HG03571 (cell line): ENCODE measurements around the gene ACACA.
"Not testable (repeated sequence)": the region's sequence is repeated elsewhere in the genome, so short reads cannot be mapped to it uniquely, and the experiment has no call there.

ENCODE experiments used
- ATAC-seq: cut with Tn5 transposase; IDR thresholded peaks from one replicate; pipeline ENCODE4 v1.9.1; 2021; ENCODE audit not compliant: unreplicated experiment

ACACA gene

DNA sequence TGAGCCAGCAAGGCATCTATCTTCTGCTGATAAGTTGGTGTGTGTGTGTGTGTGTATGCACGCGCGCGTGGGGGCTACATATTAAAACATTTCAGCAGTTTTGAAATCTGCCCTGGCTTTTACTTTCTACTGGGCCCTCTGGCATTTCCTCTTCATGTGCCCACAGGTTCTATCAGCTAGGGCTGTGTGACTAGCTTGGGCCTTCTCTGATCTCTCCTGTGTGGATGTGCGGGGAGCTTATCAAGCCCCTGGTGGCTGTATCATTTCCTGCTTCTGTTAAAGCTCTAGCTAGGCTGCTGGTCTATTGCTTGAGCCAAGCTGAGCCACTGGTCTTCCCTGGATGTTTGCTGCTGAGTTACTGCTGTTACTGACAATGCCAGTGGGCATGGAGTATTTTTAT is 325.3 kb downstream of the ACACA start:
- no peak for ATAC-seq

- ATAC-seq, result no peak
These were observed 326.9 kb downstream of the ACACA start for GRCh38 chr17:37079735-37080134.

GRCh38 chr17:37079065-37079708 is 327.4 kb downstream of the ACACA start:
- no peak for ATAC-seq

GRCh38 chr17:37073464-37073863 is 333.2 kb downstream of the ACACA start:
- ATAC-seq, result not testable (repeated sequence)

DNA sequence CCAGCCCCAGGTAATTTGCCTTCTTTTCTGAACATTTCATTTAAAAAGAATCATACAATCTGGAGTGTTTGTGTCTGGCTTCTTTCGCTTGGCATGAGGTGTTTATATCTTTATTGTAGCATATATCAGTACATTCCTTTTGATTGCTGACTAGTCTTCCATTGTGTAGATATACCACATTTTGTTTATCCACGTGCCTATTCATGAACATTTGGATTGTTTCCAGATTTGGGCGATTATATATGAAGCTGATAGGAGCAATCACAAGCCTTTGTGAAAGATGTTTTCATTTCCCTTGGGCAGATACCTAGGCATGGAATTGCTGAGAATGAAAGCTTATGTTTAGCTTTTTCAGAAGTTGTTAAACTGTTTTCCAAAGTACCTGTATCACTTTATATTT is 337.5 kb downstream of the ACACA start:
- ATAC-seq, result no peak

DNA sequence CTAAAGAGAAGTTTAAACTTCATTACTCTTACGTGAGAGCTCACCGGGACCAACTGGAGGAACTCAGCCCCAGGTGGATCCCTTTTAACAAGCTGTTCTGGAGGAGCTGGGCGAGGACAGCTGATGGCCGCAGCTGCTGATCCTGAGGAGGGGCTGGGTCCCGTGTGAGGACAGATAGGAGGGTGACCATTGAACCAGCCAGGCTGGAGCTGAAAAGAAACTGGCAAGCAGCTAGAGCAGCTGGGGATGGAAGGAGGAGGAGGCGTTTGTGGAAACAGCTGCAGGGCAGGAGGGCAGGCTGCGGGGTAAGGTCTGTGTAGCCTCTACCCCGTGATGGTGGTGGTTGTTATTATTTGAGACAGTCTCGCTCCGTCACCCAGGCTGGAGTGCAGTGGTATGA is 338.4 kb downstream of the ACACA start:
- ATAC-seq, result no peak

- ATAC-seq, result no peak
These were observed 339.0 kb downstream of the ACACA start for GRCh38 chr17:37067555-37068111.

DNA sequence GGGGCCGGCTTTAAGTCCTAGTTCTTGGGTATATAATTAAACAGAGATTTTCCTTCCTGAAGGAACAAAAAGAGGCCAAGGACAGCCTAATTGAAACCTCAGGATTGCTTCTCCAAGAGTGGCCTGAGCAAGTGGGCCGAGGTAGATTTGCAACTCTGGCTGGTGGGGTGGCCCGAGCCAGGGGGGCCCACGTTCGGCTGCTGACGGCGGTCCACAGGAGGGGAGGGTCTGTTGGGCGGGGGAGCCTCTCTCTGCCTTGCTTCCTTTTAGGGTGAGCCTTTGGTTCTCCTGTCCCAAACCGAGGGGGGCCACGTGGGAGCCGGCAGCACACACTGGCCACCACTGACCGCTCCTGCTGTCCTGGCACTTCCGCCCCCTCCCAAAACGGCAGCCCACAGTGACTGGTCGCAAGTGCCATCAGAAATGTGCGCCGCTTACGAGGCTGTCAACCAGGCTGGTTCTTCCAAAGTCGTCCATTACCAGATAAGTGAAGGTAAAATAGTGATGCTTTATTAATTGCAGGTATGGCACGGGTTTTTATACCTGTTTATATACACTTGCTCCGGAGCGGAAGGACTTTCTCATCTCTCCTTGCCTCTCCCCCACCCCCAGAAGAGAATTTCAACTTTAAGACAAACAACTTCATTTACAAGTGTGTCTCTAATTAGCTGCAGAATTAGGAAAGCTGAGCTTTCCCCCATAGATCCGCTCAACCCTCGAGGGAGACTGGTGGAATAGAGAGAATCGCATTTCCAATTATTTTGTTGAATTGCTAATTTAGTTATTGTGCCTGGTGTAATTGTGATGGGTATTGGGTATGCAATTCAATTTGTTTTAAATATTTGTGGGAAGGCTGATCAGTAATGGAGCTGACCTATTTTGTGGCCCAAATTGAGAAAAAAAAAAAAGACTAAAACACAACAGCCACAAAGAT is 340.0 kb downstream of the ACACA start:
- no peak for ATAC-seq

GRCh38 chr17:37065486-37066321 is 340.9 kb downstream of the ACACA start:
- no peak for ATAC-seq

GRCh38 chr17:37064956-37065355 is 341.7 kb downstream of the ACACA start:
- no peak for ATAC-seq

- ATAC-seq, result no peak
These were observed 342.4 kb downstream of the ACACA start for GRCh38 chr17:37064206-37064605.

- ATAC-seq, result no peak
These were observed 344.6 kb downstream of the ACACA start for GRCh38 chr17:37062021-37062420.

DNA sequence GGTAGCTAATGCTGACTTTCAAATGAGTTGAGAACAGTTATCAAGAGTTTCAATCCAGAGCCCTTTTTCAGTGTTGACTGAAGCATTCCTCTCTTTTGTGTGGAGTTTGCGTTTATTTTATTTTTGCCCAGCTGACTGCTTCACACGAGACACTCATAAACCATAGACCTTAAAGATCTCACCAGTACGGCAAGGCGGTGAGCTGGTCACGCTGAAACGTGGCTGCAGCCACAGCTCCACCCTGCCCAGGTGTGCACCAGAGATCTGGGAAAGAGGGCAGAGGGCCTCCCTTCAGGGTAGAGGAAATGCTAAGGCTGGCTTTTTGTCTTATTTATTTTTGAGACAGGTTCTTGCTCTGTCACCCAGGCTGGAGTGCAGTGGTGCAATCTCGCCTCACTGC is 345.7 kb downstream of the ACACA start:
- ATAC-seq, result no peak

GRCh38 chr17:37060094-37060493 is 346.5 kb downstream of the ACACA start:
- ATAC-seq, result no peak

DNA sequence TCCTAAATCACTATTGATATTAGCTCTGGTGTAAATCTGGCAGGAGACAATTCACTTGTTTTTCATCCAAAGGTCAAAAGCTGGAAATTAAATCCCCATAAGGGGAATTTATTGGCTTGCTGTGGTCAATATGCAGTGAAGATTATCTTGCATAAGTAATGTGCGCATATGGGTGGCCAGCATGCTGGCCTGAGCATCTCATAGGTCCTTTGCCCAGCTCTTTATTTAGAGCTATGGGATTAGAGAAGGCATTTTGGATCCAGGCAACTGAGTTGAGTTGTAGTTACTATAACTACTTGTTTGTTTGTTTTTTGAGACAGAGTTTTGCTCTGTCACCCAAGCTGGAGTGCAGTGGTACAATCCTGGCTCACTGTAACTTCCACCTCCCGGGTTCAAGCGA is 347.1 kb downstream of the ACACA start:
- no peak for ATAC-seq

DNA sequence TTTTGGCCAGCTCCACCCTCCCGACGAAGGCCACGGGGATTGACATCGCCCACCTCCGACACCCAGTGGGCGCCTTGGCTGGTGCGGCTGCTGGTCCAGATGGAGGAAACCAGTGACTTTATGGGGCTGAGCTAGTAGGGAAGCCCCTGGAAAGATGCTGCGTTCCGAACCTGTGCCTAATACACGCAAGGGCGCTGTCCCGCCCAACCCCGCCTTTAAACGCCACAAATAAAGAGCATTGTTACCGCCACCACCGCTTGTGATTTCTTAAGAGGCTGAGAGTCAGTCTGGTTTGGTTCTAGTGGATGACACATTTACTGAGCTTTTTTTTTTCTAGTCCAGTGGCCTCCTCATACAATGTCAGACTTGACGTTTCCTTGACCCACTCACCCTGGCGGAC is 350.0 kb downstream of the ACACA start:
- no peak for ATAC-seq

DNA sequence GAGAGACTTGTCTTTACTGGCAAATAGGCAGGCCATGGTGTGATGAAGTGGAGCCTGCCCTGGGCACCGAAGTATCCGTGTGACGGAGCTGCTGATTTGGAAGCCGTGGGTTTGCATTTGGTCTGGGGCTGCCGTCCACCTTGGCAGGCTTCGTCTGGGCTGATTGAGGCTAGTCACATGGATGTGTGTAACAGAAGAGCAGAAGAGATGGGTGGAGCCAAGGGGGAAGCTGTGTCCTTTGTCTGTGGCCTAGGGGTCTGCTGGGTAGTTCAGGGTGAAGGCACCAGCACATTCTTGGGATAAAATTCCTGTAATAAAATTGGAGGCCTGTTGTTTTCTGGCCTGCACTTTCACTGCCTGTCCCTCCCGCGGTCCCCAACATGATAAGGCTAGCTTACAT is 351.7 kb downstream of the ACACA start:
- ATAC-seq, result no peak

DNA sequence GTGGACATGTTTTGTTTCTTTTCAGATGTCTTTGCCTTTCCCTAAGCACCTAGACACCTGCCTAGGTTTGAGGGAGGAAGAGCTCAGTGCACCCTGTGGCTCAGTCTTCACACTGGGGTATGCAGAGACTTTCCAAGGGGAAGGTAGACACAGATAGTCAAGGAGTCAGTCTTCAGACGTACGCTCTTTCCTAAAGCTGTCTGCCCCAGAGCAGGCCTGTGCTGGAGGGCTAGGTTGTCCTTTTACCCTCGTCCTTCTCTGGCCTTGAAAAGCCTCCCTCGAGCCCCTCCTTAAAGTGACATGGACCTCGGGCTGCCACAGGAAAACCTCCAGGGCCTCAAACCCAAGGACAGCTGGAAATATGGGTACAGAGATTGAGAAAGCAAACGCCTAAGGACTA is 354.2 kb downstream of the ACACA start:
- ATAC-seq, result no peak

DNA sequence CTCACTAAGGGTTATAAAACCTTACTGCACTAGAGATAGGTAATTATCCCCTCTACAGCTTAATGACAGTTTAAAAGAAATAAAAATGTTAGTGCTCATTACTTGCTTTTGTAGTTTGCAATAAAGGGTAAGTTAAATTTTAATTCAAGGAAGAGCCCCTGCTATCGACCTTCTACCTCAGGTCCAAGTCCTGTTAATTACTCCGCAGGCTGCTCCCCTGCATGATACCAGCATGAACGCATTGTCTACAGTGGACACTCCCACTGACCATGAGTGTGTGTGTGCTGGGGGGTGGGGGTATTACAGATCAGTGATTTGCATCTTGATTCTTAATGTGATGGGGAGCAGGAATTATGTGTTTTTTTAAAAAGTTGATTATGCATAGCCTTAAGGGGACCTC is 354.8 kb downstream of the ACACA start:
- ATAC-seq, result no peak

GRCh38 chr17:37051381-37051780 is 355.3 kb downstream of the ACACA start:
- no peak for ATAC-seq

- no peak for ATAC-seq
These were observed 355.7 kb downstream of the ACACA start for GRCh38 chr17:37050920-37051319.
